GM12878 (cell line): Measurements from ENCODE around the gene ETAA1.

Experiments used
- BMI1 ChIP-seq: fragments of 450-650 bp; IDR thresholded peaks from 2 replicates; pipeline ENCODE4 v1.6.1; 2016; ENCODE audit warnings: mild to moderate bottlenecking, moderate library complexity, borderline replicate concordance
- EGR1 ChIP-seq, 2 experiments: IDR thresholded peaks; 1 replicate in 1 of 2; 2 replicates in 1 of 2; pipeline ENCODE4 v1.6.1; 2011 to 2012; ENCODE audit warnings: low read depth in 2 of 2, low read length in 2 of 2, borderline replicate concordance in 1 of 2, mild to moderate bottlenecking in 1 of 2, moderate library complexity in 1 of 2
- ETV6 ChIP-seq, 2 experiments: fragments of 450-650 bp in 1 of 2; IDR thresholded peaks in 1 of 2; conservative IDR thresholded peaks in 1 of 2; 2 replicates each; pipeline ENCODE4 v1.6.1; 2014; ENCODE audit warnings: antibody characterized with exemption in 1 of 2, borderline replicate concordance in 1 of 2, low read depth in 1 of 2, mild to moderate bottlenecking in 1 of 2, moderate library complexity in 1 of 2
- GATAD2B ChIP-seq: fragments of 450-650 bp; conservative IDR thresholded peaks from 2 replicates; pipeline ENCODE4 v1.6.1; 2017; ENCODE audit warnings: low read depth, mild to moderate bottlenecking, moderate library complexity
- MXI1 ChIP-seq: fragments of 150-350 bp; IDR thresholded peaks from 2 replicates; pipeline ENCODE4 v1.6.1; 2011; ENCODE audit warnings: low read depth, mild to moderate bottlenecking, inconsistent platforms, low read length, improper control_type of control experiment
- REST ChIP-seq: IDR thresholded peaks from 2 replicates; pipeline ENCODE4 v1.6.1; 2012; ENCODE audit warnings: mild to moderate bottlenecking, low read depth, low read length
- SIN3A ChIP-seq: IDR thresholded peaks from 2 replicates; pipeline ENCODE4 v1.6.1; 2012; ENCODE audit warnings: low read depth, low read length, improper control_type of control experiment
- ZNF24 ChIP-seq: fragments of 450-650 bp; IDR thresholded peaks from 2 replicates; pipeline ENCODE4 v1.6.1; 2017; ENCODE audit warnings: antibody characterized with exemption, mild to moderate bottlenecking
- TF ChIP-seq, protein P1 (sequence below): IDR thresholded peaks from 2 replicates; pipeline ENCODE4 v1.6.1; 2011; ENCODE audit warnings: low read depth, mild to moderate bottlenecking, low read length, moderate library complexity, borderline replicate concordance; ENCODE audit errors: extremely low read depth
- TF ChIP-seq, protein P2 (sequence below), 3 experiments: IDR thresholded peaks in 2 of 3; conservative IDR thresholded peaks in 1 of 3; 2 replicates each; pipeline ENCODE4 v1.5.1; 2011; ENCODE audit warnings: low read depth in 3 of 3, low read length in 3 of 3, mild to moderate bottlenecking in 3 of 3, control low read depth in 2 of 3, moderate library complexity in 2 of 3, inconsistent platforms in 1 of 3, mixed read lengths in 1 of 3; ENCODE audit not compliant: control insufficient read depth in 2 of 3, insufficient read depth in 1 of 3; ENCODE audit errors: extremely low read depth in 1 of 3

DNA sequence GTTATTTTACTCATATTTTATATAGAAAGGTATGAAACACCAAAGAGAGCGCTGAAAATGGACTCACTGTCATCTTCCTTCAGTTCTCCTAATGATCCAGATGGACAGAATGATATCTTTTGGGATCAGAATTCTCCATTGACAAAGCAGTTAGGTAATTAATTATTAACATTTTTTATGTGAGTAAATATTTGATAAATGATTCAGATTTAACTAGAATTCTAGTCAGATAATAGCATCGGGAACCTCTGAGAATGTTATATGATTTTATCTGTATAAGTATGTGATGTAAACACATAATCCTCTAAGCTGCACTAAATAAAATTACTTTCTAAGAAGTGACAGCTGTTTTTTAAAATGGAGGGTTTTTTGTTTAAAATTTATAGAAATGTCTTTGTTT is 2.0 kb downstream of the ETAA1 start:
- no peak for TF ChIP-seq ETV6 (conservative IDR thresholded peaks at IDR 0.05 in 1 of 2, IDR thresholded peaks at IDR 0.05 in 1 of 2; ENCODE audit: borderline replicate concordance in 1 of 2, low read depth in 1 of 2)
- TF ChIP-seq BMI1 = no peak
- no peak for TF ChIP-seq GATAD2B
- TF ChIP-seq, protein P1, sequence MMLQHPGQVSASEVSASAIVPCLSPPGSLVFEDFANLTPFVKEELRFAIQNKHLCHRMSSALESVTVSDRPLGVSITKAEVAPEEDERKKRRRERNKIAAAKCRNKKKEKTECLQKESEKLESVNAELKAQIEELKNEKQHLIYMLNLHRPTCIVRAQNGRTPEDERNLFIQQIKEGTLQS = no peak
- TF ChIP-seq, protein P2, sequence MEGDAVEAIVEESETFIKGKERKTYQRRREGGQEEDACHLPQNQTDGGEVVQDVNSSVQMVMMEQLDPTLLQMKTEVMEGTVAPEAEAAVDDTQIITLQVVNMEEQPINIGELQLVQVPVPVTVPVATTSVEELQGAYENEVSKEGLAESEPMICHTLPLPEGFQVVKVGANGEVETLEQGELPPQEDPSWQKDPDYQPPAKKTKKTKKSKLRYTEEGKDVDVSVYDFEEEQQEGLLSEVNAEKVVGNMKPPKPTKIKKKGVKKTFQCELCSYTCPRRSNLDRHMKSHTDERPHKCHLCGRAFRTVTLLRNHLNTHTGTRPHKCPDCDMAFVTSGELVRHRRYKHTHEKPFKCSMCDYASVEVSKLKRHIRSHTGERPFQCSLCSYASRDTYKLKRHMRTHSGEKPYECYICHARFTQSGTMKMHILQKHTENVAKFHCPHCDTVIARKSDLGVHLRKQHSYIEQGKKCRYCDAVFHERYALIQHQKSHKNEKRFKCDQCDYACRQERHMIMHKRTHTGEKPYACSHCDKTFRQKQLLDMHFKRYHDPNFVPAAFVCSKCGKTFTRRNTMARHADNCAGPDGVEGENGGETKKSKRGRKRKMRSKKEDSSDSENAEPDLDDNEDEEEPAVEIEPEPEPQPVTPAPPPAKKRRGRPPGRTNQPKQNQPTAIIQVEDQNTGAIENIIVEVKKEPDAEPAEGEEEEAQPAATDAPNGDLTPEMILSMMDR (IDR thresholded peaks at IDR 0.05 in 2 of 3, conservative IDR thresholded peaks at IDR 0.05 in 1 of 3; ENCODE audit: control insufficient read depth in 2 of 3, extremely low read depth in 1 of 3, insufficient read depth in 1 of 3, low read depth in 3 of 3, low read length in 3 of 3) = no peak
- TF ChIP-seq REST = no peak
- TF ChIP-seq EGR1 (IDR thresholded peaks at IDR 0.05; ENCODE audit: borderline replicate concordance in 1 of 2, low read depth in 2 of 2, low read length in 2 of 2) = no peak
- no peak for TF ChIP-seq SIN3A
- TF ChIP-seq ZNF24 = no peak
- no peak for TF ChIP-seq MXI1
